Heart left ventricle (tissue), 16 donors: ENCODE data around the gene PAPOLB. TPM values are rescaled to one million over a fixed set of nuclear protein-coding genes. Genes with fewer than 3 reads are reported as not detected.

ENCODE experiments used
- ATAC-seq, 4 donors: fragments of 200-7000 bp; cut with Tn5 transposase; one replicate each; pipeline ENCODE4 v1.9.1; 2020 to 2022; ENCODE audit warnings: moderate library complexity in 4 of 4, mild to moderate bottlenecking in 3 of 4, moderate number of reproducible peaks in 1 of 4
- DNase-seq, 5 donors: peaks; one replicate each; pipeline ENCODE4 v3.0.0-alpha.2; 2020
- H3K27ac ChIP-seq, 12 donors: fragments of 200-600 bp; sonication (generic) in 4 of 12; one replicate each; pipeline versions ENCODE4 v1.5.0 to v1.8.0; 2016 to 2022; ENCODE audit warnings: mild to moderate bottlenecking in 2 of 12
- H3K27me3 ChIP-seq, 9 donors: fragments of 200-600 bp; sonication (generic) in 2 of 9; one replicate each; pipeline versions ENCODE4 v1.5.1 to v1.8.0; 2016 to 2022; ENCODE audit warnings: mild to moderate bottlenecking in 3 of 9
- H3K36me3 ChIP-seq, 9 donors: fragments of 200-600 bp; sonication (generic) in 2 of 9; one replicate each; pipeline versions ENCODE4 v1.5.0 to v1.8.0; 2018 to 2022; ENCODE audit warnings: mild to moderate bottlenecking in 2 of 9
- H3K4me1 ChIP-seq, 12 donors: fragments of 200-600 bp; sonication (generic) in 4 of 12; one replicate each; pipeline versions ENCODE4 v1.5.0 to v1.8.0; 2016 to 2022; ENCODE audit warnings: mild to moderate bottlenecking in 3 of 12
- H3K4me3 ChIP-seq, 12 donors: fragments of 200-600 bp; sonication (generic) in 4 of 12; one replicate each; pipeline versions ENCODE4 v1.5.0 to v1.8.0; 2017 to 2022; ENCODE audit warnings: mild to moderate bottlenecking in 9 of 12, moderate library complexity in 4 of 12
- H3K9me3 ChIP-seq, 12 donors: fragments of 200-600 bp; sonication (generic) in 4 of 12; one replicate each; pipeline versions ENCODE4 v1.5.0 to v1.8.0; 2016 to 2022; ENCODE audit warnings: mild to moderate bottlenecking in 1 of 12
- POLR2A ChIP-seq, 2 donors: fragments of 450-650 bp; IDR thresholded peaks; one replicate each; pipeline ENCODE4 v1.6.1; 2017; ENCODE audit warnings: antibody characterized with exemption in 2 of 2, mild to moderate bottlenecking in 2 of 2, moderate library complexity in 2 of 2
- WGBS, 4 donors: extraction: QIAGEN DNeasy Blood & Tissue Kit in 2 of 4; methylation state at CpG; one replicate each; pipeline versions ENCODE4 v1.1.5 to v1.1.7; 2013 to 2018; 5-methylcytosine and 5-hydroxymethylcytosine counted together
- intact Hi-C, 10 donors: fragments of 100-400 bp; cut with DNase I; formaldehyde crosslinking; loops; one replicate each; pipeline versions ENCODE4 v1.11.1 to v1.14.2; 2022
- polyA plus RNA-seq, 2 donors: library from polyadenylated mRNA; stranded (reverse); fragments of 200-250 nt; gene quantifications; one replicate each; pipeline ENCODE4 v1.2.3, GENCODE V29; 2013
- total RNA-seq, 9 donors: library from RNA; depleted of rRNA in 2 of 9; stranded (reverse); fragments of >200 nt in 2 of 9; fragmentation: NEBNext Ultra II Directional in 3 of 9; extraction: Animal tissue kit (Norgen Biotek cat#: 25700) in 3 of 9; gene quantifications; one replicate each; pipeline versions ENCODE4 v1.1.0 to v1.2.4, GENCODE V29; 2016 to 2023
- TF ChIP-seq, protein P1 (sequence below), 12 donors: fragments of 200-600 bp; sonication (generic) in 4 of 12; IDR thresholded peaks; one replicate each; pipeline versions ENCODE4 v1.5.0 to v1.8.0; 2018 to 2022; ENCODE audit warnings: antibody characterized with exemption in 12 of 12, mild to moderate bottlenecking in 5 of 12
- donor health status: ischemic (EF 13 %, LVEDD 7.1; RV severe dilation, severe dysfunction).
- donor health status: healthy with polysubstance abuse.
- donor health status: DM: no; HTN: yes; CAD: no.
- donor health status: DM: no; HTN: no; CAD: no.
- donor health status: ischemic (EF 25% LVEDD 6.9; RV normal size, moderate dysfunction).
- donor health status: ischemic (EF 25% LVEDD 5.7; RV mildly dilated, moderate dysfunction).
- donor health status: healthy.
- donor health status: DM: yes; HTN: yes; CAD: no.
- donor health status: ischemic (EF 35%, LVEDD 5.7; RV mildly dilated, moderate dysfunction).
- donor health status: nonischemic (EF 11% LVEDD 7.7; RV severe dilation, severe dysfunction).
- donor health status: DM: yes; HTN: yes; CAD: no.
- donor health status: PGD.
- donor health status: ischemic (EF 29% LVEDD 5.4; RV normal size, mild dysfunction).
- donor health status: nonischemic (EF 23%, LVEDD 6.1; RV moderate dilation, normal function).

PAPOLB gene
- total and polyA plus RNA-seq, 11 donors, result 0.03 to 0.38 (median 0.09) TPM; not detected in 5

DNA sequence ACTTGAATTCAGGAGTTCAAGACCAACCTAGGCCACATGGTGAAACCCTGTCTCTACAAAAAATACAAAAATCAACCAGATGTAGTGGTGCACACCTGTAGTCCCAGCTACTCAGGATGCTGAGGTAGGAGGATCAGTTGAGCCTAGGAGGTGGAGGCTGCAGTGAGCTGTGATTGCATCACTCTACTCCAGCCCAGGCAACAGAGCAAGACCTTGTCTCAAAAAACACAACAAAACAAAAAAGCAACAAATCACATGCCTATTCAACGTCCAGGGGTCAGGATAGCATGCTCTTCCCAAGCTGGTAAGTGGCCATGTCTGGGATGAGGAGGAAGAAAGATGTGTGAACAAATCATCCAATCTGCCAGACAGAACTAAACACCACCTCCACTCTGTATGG is 27.9 kb upstream of the PAPOLB start:
- Histone ChIP-seq H3K36me3 (no peaks in the 10 kb centered on the region), H3K27me3 (no peaks in the 10 kb centered on the region), H3K4me1 (no peaks in the 10 kb centered on the region), H3K27ac (no peak overlapping the region), H3K4me3 (no peak overlapping the region), H3K9me3 (peaks cover 0 to 10% (median 0%) of the 10 kb centered on the region in 12 donors)
- DNase-seq (no peak), ATAC-seq (no peak)
- intact Hi-C loops, result loop anchor here in 5 of 10 donors (5.0 to 10.0 kb wide), 6 partner anchors 55 to 285 kb away; partner anchors contain the start of gene FOXK1 (in 1 of the 5)
- 47 to 75% (median 62%) methylated on average over 1 of the region's 1 CpG for WGBS, 4 donors
- TF ChIP-seq, protein P1, sequence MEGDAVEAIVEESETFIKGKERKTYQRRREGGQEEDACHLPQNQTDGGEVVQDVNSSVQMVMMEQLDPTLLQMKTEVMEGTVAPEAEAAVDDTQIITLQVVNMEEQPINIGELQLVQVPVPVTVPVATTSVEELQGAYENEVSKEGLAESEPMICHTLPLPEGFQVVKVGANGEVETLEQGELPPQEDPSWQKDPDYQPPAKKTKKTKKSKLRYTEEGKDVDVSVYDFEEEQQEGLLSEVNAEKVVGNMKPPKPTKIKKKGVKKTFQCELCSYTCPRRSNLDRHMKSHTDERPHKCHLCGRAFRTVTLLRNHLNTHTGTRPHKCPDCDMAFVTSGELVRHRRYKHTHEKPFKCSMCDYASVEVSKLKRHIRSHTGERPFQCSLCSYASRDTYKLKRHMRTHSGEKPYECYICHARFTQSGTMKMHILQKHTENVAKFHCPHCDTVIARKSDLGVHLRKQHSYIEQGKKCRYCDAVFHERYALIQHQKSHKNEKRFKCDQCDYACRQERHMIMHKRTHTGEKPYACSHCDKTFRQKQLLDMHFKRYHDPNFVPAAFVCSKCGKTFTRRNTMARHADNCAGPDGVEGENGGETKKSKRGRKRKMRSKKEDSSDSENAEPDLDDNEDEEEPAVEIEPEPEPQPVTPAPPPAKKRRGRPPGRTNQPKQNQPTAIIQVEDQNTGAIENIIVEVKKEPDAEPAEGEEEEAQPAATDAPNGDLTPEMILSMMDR (IDR thresholded peaks at IDR 0.05), result no peak
- TF ChIP-seq POLR2A (IDR thresholded peaks at IDR 0.05), result no peak

DNA sequence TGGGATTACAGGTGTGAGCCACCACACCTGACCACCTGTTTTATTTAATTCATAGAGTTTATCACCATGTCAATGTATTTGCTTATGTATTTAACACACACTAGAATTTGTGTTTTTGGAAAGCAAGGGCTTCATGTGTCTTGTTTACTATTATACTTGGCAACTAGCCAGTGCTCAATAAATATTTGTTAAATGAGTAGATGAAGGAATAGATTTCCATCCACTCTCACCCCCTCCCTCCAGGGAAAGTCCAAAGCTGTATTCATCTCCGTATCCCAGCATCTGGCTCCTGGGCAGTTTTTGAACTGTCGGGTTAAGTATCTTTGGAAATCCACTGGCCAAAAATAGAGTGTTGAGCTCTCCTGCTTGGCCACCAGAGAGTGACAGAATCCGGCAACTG is 26.3 kb upstream of the PAPOLB start:
- H3K27me3 ChIP-seq, result peaks cover 0 to 15% (median 0%) of the 10 kb centered on the region in 9 donors
- TF ChIP-seq, protein P1 (IDR thresholded peaks at IDR 0.05), result no peak
- no peak for TF ChIP-seq POLR2A (IDR thresholded peaks at IDR 0.05)
- no peaks in the 10 kb centered on the region for H3K9me3 ChIP-seq
- no peak overlapping the region for H3K4me3 ChIP-seq
- WGBS, 4 donors, result 23 to 37% (median 36%) methylated on average over 3 of the region's 3 CpGs
- intact Hi-C loops, result loop anchor here in 5 of 10 donors (5.0 to 10.0 kb wide), 6 partner anchors 53 to 283 kb away; partner anchors contain the start of gene FOXK1 (in 1 of the 5)
- ATAC-seq, result no peak
- no peak for DNase-seq
- no peaks in the 10 kb centered on the region for H3K36me3 ChIP-seq
- H3K4me1 ChIP-seq, result peaks cover 0 to 6% (median 0%) of the 10 kb centered on the region in 12 donors
- no peak overlapping the region for H3K27ac ChIP-seq

DNA sequence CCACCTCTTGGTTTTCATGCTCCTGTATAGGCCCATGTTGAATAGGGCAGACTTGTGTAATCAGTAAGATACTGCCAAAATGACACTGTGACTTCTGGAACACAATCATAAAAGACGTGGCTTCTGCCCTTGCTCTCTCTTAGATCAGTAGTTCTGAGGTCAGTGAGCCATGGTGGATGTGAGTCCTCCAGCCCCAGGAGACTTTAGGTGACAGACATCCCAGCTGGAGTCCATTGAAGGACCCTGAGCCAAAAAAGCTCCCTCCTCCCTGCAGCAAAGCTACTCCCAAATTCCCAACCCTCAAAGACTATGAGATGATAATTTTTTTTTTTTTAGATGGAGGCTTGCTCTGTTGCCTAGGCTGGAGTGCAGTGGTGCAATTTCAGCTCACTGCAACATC is 24.8 kb upstream of the PAPOLB start:
- H3K4me3 ChIP-seq, result no peak overlapping the region
- 44 to 63% (median 58%) methylated on average over 1 of the region's 1 CpG for WGBS, 4 donors

DNA sequence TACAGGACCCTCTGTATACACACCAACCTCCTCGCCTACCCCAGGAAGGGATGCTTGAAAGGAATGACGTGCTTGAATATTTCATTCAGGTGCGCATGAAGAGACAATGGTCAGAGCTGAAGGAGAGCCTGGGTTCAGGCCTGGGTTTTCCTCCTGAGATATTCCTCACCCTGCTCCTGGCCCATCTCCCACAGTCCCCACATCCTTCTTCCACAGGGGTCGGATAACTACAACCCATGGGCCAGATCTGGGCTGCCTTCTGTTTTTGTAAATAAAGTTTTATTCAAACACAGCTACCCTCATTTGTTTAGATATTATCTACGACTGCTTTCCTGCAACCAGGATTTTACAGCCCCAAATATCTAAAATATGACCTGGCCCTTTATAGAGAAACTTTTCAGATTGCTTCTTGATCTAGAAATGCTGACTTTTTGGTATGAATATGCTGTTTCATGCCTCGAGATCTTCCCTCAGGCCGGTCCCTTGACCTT is 23.5 kb upstream of the PAPOLB start:
- H3K4me3 ChIP-seq, result no peak overlapping the region
- H3K27me3 ChIP-seq, result peaks cover 0 to 24% (median 0%) of the 10 kb centered on the region in 9 donors
- H3K4me1 ChIP-seq, result peaks cover 0 to 20% (median 7%) of the 10 kb centered on the region in 12 donors
- no peaks in the 10 kb centered on the region for H3K36me3 ChIP-seq
- DNase-seq (no peak), ATAC-seq (no peak)
- TF ChIP-seq, protein P1 (IDR thresholded peaks at IDR 0.05), result no peak
- TF ChIP-seq POLR2A (IDR thresholded peaks at IDR 0.05), result no peak
- intact Hi-C loops, result loop anchor here in 6 of 10 donors (2.0 to 10.0 kb wide), 7 partner anchors 51 to 281 kb away; partner anchors contain the start of gene FOXK1 (in 1 of the 6)
- H3K9me3 ChIP-seq, result no peaks in the 10 kb centered on the region
- WGBS, 4 donors, result 86 to 94% (median 92%) methylated on average over 7 of the region's 7 CpGs
- no peak overlapping the region for H3K27ac ChIP-seq

More for the DNA sequence above, 24.8 kb upstream of the PAPOLB start:
- DNase-seq (no peak), ATAC-seq (no peak)
- Histone ChIP-seq H3K4me1 (peaks cover 0 to 16% (median 7%) of the 10 kb centered on the region in 12 donors), H3K27me3 (peaks cover 0 to 24% (median 0%) of the 10 kb centered on the region in 9 donors), H3K36me3 (no peaks in the 10 kb centered on the region), H3K27ac (no peak overlapping the region), H3K9me3 (no peaks in the 10 kb centered on the region)
- intact Hi-C loops, result loop anchor here in 5 of 10 donors (5.0 to 10.0 kb wide), 6 partner anchors 52 to 282 kb away; partner anchors contain the start of gene FOXK1 (in 1 of the 5)
- TF ChIP-seq, protein P1 (IDR thresholded peaks at IDR 0.05), result no peak
- TF ChIP-seq POLR2A (IDR thresholded peaks at IDR 0.05), result no peak
